Measurements from ENCODE around the gene IL10.

DNA sequence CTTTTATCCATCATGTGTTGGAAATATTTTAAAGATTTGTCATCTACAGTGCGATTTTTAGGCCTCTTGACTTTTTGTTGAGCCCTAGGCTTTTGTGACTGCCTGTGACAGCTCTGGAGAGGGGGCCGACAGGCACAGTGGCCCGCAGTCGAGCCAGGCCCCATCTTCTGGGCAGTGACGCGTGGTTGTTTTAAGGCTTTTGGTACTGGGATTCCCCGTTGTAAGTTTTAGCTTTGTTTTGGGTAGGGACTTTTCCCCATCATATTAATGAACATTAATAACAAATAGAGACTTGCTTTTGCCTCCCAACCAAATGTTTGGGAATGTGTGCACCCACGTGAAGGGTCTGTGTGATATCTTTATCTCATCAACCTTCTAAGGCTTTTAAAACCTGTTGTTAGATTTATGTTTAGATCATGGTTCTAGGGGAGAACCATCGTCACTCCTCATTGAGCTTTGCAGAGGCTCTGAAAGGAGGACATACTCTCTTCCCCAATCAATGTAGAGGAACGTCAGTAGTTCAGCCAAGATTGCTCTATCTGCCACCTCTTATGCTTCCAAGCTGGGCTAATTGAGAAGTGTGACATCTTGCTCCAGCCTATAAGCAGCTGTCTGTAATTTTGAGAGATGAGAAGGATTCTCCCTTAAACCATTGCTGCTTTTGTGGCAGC is 53.0 kb downstream of the IL10 start:
- TF ChIP-seq, protein P1, sequence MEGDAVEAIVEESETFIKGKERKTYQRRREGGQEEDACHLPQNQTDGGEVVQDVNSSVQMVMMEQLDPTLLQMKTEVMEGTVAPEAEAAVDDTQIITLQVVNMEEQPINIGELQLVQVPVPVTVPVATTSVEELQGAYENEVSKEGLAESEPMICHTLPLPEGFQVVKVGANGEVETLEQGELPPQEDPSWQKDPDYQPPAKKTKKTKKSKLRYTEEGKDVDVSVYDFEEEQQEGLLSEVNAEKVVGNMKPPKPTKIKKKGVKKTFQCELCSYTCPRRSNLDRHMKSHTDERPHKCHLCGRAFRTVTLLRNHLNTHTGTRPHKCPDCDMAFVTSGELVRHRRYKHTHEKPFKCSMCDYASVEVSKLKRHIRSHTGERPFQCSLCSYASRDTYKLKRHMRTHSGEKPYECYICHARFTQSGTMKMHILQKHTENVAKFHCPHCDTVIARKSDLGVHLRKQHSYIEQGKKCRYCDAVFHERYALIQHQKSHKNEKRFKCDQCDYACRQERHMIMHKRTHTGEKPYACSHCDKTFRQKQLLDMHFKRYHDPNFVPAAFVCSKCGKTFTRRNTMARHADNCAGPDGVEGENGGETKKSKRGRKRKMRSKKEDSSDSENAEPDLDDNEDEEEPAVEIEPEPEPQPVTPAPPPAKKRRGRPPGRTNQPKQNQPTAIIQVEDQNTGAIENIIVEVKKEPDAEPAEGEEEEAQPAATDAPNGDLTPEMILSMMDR (IDR thresholded peaks at IDR 0.05; ENCODE audit: insufficient read depth, low read length): no peak
- TF ChIP-seq, protein P2, sequence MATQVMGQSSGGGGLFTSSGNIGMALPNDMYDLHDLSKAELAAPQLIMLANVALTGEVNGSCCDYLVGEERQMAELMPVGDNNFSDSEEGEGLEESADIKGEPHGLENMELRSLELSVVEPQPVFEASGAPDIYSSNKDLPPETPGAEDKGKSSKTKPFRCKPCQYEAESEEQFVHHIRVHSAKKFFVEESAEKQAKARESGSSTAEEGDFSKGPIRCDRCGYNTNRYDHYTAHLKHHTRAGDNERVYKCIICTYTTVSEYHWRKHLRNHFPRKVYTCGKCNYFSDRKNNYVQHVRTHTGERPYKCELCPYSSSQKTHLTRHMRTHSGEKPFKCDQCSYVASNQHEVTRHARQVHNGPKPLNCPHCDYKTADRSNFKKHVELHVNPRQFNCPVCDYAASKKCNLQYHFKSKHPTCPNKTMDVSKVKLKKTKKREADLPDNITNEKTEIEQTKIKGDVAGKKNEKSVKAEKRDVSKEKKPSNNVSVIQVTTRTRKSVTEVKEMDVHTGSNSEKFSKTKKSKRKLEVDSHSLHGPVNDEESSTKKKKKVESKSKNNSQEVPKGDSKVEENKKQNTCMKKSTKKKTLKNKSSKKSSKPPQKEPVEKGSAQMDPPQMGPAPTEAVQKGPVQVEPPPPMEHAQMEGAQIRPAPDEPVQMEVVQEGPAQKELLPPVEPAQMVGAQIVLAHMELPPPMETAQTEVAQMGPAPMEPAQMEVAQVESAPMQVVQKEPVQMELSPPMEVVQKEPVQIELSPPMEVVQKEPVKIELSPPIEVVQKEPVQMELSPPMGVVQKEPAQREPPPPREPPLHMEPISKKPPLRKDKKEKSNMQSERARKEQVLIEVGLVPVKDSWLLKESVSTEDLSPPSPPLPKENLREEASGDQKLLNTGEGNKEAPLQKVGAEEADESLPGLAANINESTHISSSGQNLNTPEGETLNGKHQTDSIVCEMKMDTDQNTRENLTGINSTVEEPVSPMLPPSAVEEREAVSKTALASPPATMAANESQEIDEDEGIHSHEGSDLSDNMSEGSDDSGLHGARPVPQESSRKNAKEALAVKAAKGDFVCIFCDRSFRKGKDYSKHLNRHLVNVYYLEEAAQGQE (IDR thresholded peaks at IDR 0.05; ENCODE audit: insufficient replicate concordance, low read depth): no peak
- TF ChIP-seq POLR2AphosphoS5 (IDR thresholded peaks at IDR 0.05; ENCODE audit: low read depth): no peak

Data from HL-60 (cell line).